ENCODE results near the gene TMCC3.
A peak's percentile ranks its signal among the peaks of the same experiment; 100 is the strongest.

TMCC3 gene

DNA sequence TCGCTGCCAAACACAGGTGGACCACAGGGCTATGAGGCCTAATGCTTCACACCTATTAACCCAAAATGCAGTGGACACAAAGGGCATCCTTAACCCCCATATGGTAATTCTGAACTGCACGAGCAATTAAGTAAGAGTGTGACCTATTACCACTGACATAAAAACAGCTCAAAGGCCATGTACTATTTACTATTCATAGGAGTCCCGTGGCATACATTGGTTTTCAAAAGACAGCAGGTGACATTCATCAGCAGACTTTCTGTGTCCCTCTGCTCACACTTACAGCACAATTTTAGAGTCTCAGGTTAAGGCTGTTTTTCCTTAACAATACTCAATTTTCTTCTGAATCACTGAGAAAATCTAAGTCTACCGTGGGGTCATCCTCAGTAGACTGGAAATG, 23.1 kb upstream of the TMCC3 start:
- DNase-seq = no peak

DNA sequence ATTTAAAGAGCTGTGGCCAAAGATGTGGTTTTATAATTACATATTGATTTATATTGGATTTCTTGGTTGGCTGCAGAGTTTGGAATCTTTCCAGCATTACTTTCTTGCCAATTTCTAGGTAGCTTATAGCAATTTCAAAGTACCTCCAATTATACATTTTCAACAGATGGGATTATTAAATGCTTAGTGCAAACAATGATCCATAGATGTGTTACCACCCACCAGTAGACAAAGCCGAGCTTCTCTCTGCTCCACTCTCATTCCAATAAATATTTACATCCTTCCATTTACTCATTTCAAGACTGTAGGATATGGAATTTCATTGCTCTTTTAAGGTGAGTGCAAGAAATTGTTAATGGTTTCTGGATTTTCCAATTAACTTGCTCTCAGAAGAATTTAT, 21.6 kb upstream of the TMCC3 start:
- no peak for DNase-seq

DNA sequence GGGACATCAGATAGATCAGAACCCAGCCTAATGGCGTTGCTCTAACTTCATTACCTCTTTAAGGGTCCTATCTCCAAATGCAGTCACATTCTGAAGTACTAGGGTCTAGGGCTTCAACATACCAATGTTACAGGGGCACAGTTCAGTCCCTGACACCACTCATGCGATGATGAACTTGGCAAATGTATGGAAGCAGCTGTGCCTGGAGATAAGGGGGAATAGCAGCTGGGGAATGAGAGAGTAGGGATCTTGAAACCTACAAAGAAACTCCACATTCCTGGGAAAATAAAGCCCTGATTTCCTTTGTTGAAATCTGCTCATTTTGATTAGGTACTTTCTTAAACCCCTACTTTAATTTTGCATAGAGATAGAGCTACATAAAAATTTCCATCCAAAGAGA, 20.5 kb upstream of the TMCC3 start:
- no peak for DNase-seq

DNA sequence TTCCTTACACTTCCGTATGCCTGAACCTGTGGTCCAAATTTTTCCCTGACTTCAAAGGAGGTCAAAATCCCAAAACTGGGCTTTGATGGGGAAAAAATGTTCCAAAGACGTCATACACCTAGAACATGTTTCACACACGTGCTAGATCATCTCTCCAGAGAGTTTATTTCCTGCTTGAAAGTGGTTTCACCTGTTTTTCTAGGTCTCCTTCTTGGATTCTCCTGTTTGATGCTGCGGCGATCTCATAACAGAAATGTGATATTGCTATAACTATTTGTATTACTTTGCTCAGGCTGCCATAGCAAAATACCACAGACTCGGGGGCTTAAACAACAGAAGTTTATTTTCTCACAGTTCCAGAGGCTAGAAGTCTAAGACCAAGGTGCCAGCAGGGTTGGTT, 19.7 kb upstream of the TMCC3 start:
- DNase-seq = no peak

DNA sequence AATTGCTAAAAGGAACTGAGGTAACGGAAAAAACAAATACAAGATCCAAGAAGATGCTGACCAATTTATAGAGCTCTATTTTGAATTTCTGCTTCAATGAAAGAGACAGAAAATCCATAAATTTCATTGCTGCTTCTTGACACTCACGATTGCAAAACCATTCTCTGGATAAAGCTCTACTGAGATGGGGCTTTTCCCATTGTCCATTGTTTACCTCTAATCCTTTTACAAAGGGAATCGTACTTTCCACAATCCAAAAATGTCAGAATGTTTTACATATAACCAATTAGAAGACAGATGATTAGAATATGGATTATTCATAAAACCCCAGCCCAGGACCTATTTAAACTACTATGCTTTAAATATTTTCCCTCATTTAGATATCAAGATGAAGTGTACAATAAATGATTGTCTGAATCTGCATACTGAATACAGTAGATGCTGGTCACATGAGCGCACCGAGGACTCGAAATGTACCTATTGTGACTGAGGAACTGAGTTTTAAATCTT, 16.7 kb upstream of the TMCC3 start:
- no peak for DNase-seq

DNA sequence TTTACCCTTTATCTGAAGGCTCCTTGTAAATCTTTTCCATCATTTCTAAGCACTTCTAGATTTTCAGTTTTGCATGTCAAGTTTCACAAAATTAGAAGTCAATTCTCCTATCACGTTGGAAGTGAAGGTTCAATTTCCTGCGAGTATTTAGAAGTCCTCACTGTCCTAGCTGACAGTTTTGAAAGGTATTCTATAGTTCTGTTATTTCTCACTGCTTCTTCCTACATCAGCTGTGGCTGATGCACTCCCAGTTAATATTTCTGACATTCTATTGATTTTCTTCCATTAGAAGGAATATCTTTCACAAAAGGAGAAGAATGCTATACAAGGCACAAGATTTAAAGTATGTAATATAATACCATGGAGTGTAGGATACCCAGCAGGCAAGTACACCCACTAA, 15.8 kb upstream of the TMCC3 start:
- no peak for DNase-seq

DNA sequence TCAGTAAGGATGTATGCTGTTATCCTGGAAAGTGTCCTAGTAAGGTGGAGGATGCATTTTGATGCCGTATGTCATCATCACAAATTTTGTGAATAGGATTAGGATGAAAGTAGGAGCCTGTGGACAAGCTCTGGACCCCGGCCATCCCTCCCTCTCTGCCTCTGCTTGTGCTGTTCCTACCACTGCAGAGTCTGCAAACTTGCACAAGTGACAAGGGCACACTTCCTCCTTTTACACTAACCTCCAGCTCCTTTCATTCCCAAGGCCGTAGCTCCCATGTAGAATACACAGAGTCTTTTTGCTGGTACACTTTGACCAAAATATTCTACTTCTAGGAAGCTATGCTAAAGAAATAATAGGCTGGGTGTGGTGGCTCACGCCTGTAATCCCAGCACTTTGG, 13.3 kb upstream of the TMCC3 start:
- no peak for DNase-seq

DNA sequence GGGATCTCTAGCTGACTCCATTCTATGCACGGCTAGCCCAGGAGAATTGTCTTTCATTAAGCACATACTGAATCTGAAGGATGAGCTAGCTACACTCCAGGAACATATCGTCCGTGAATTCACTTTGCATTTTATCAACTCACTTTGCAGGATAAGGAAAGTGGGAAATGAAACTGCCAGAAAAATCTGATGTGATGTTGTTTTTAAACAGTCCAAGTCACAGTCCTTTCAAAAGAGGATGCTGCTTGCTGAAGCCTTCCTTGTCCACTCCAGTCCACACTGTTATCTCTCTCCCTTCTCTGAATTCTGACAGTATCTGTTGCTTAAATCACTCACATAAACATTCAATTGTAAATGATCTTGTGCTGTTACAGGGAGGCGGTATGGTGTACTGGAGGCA, 12.7 kb upstream of the TMCC3 start:
- no peak for DNase-seq

DNA sequence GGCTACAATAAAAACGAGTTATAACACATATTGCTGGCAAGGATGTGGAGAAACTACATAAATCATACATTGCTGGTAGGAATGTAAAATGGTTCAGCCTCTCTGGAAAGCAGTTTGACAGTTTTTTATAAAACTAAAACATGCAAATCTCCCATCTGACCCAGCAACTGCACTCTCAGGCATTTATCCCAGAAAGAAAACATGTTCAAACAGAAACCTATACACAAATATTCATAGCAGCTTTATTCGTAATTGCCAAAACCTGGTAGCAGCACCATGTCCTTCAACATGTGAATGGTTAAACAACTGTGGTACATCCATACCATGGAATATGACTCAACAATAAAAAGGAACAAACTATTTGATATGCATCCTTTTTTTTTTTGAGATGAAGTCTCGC, 10.1 kb upstream of the TMCC3 start:
- no peak for DNase-seq

DNA sequence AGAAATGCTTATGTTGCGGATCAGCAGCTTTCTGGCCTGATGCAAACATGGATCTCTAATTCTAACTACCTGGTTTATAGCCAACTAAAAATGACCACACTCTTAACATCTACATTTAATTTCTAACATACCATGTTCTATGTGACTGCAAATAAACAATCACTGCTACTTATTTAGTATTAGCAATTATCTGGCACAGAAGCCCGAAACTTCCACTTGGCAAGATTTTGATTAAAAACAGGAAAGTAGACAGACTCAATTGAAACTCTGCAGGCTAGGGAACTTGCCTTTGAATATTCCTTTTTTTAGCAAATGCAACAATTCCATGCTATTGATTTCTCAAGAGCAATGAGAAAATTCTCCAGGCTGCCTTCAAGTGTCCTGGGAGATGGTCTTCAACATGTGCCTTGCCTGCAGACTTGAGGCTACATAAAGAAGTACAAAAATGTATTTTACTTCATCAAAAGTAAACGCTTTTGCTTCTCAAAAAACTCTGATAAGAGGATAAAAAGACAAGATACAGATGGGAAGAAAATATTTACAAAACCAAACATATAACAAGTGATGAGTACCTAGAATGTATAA, 9.1 kb upstream of the TMCC3 start:
- no peak for DNase-seq

DNA sequence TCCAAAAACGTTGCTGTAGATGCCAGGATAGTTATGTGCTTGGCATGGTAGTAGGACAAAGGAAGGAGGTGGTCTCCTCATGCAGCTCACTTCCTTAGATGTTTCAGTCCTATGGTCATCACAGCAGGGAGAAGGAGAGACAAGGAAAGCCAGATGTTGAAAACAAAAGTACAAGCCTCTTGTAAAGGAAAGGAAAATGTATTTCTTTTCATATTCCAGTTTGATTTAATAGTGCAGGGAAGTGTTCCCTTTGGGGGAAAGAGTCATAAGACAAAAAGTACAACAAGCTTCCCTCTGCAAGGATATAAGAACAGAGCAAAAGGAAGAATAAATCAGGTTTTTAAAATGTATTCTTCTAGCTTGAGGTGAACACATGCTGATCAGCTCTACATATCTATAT, 8.6 kb upstream of the TMCC3 start:
- DNase-seq = no peak

DNA sequence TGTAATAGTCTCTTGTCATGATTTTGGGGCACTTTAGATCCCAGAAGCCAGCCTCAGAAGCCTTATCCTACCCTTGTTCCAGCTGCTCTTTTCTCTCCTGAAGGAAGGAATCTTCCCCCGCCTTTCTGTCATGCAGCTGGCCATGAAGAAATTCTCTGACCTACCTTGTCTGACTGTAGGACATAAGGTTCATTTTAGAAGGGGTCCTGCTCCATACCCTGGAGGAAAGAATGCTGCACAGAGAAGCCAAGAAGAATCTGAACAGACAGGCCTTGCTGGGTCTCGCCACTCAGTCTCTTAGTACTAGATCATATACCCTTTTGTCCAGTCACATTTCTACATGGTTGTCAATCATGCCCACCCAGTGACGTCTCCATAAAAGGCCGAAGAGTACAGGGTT, 6.2 kb upstream of the TMCC3 start:
- DNase-seq = no peak

DNA sequence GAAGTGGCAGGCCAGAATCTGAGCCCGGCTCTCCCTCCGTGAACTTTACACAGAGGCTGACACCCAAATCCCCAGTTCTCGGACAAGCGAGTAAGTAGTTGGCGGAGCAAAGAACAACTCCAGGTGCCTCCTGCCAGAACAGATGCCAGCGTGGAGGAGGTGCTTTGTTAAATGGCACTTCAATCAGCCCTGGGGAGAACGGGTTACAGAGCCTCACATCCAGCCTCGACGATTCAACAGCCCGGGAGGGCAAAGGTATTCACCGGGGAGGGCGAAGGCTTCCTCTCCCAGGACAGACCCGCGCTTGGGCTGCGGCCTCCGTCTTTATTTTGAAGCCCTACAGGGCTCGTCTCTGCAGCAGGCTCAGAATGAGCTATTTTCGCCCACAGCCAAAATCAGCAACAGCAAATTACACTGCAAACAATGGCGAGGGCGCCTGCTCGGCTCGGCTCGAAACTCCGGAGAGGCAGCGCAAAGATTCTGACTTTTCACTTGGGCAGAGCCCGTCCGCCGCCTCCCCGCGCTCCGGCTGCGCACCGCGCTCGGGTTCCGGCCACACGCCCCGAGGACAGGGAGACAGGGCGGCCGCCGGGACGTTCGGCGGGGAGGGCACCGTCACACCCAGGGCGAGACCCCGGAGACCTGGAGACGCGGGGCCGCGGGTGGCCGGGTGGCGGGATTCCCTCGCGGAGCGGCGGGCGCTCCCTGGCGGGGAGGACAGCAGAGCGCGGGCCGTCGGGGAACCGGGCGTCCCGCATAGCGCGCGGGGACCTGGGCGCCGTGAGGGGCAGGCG, 811 bp downstream of the TMCC3 start:
- DNase-seq = peak; percentile 76

DNA sequence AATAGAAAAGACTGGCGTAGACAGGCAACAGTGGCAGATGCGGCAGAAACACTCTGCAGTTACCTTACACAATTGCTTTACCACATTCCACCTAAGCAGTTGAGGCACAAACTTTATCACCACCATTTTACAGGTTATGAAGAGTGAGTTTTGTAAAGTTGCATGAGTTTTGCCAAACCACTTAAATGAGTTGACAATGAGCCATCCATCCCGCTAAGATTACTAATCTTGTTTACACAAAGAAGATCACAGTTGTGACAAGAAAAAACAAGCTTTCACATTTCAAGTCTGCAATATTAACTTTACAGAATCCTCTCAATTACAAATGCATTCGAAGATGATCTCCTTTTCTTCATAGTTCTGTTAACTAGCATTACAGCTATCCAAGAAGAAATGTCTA, 1.8 kb downstream of the TMCC3 start:
- no peak for DNase-seq

DNA sequence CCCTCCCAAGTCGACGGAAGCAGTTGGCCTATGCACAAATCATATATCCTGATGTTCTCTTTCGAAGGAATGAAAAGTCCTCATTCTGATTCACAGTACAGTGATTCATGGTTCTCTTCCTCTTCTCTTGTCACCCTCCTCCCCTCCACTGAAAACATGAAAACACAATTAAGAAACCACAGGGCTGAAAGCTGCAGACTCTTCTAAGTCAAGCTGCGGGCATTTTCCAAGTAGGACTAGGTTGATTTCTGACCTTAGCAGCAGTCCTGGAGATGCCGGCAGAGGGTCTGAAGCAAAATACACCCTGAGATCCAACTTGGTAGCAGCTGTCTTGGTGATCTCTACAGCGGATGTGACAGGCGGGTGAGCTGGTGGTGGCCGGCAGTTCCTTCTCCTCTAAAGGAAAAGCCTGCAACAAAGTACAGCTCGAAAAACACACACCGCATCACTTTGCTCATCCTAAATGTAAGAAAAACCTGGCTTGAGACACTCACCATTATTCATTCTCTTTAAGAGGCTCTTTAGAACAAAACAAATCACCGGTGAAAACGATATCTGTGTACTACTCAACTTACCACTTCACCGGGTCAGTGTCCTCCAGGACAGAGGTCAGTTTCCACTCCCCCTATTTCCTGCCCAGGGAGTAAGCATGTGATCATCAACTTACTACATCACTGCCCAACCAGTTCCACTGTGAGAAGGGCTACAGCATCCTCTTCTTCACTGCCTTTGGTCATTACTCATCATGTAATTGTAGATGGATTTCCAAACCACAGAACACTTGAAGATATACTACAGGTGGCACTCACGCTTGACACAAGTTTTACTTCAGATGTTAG, 6.0 kb downstream of the TMCC3 start:
- no peak for DNase-seq

DNA sequence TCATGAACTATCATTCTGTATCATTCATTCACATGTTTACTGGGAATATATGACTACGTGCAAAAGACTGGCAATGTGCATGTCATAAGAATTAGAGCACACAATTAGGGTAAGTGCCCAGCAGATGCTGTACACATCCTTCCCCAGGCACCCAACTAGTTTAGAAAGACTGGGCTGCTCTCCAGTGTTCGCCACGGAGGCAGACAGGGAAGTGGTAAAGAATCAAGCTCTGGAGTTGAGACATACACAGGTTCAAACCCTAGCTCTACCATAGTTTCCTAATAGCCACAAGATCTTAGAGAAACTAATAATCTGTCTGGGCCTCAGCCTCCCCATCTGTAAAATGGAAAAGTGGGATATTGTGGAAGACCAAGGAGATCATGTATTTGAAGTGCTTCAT, 6.8 kb downstream of the TMCC3 start:
- no peak for DNase-seq

DNA sequence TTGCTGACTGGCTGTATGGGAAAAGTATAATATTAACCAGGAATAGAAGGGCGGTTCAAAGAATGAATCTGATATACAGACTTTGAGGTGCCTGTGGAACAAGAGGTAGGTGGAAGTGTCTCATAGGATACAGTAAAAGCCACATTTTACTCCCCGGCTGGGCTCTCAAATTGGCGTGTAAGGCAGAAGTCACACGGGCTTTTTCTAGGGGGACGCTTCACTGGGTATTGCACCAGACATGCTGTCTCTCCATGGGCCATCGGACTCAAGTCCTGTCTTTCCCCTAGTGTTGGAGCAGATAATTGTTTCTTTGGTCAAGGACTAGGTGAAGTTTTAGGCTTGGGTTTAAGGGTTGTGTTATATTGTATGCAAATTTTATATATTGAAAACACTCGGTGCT, 9.1 kb downstream of the TMCC3 start:
- DNase-seq = no peak

DNA sequence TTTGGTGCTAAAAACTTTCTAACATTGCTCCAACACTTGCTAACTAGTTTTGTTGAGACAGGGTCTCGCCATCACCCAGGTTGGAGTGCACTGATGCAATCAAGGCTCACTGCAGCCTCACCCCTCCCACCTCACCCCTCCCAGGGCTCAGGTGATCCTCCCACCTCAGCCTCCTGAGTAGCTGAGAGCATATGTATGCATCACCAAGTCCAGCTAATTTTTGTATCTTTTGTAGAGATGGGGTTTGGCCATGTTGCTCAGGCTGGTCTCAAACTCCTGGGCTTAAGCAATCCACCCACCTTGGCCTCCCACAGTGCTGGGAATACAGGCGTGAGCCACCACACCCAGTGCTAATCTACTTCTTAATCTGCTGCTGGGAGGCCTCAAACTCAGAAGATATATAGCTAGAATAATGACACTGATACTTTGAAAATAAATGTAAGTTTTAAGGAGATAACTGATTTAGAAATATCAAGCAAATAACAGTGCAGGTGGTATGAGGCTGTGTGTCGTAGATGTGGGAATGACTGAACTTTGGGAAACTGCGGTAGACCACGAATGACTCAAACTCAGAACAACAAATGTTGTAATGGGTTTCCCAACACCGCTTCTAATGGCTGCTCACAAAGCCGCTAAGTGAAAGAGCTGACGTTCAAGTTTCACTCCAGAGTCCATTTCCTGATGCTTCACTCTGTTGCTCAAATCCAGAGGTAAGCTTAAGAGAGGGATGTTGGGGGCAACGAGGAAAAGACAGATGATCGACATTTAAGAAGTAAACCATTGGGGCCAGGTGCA, 10.0 kb downstream of the TMCC3 start:
- no peak for DNase-seq

DNA sequence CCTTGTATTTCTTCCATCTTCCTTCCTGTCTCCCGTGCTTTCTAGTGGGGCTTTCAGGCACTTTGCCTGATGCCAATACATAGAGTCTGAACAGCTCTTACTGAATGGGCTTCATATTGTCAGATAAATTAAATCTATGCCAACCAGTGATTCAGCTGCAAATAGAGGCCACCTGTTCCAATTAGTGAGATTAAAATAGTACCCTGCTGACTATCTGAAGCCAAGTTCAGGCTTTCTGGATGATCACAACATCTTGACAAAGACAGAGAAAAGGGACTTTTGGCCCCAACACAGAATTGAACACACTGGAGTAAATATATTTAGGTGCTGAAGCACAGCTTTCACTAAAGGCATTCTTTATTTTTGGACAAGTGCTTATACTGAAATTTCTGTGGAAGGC, 11.8 kb downstream of the TMCC3 start:
- DNase-seq = no peak

DNA sequence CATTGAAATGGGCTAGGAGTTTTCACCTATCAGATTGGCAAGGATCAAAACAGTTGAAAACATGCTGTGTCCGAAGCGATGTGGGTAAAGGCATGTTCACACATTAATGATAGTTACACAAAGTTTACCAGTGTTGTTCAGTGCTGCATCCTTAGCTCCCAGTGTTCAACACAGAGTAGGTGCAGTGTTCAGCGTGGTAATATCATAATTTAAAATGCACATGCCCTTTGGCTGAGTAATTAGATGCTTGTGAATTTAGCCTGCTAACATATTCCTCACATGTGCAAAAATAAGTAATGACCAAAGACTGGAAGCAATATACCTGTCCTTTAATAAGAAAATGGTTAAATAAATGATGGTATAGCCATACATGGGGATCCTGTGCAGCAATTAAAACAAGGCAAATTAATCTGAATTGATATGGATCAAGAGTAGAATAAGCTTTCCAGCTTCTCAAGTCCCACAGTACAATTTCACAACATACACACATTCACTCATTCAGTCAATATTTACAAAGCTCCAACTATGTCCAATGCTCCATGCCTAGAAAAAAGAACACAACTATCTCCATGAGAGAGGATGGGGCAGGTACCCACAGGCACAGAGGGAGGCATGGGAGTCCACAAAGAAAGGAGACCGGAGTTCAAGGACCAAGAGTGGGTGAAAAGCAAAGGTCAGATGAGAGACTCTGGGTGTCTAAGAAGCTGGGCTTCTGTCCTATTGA, 12.8 kb downstream of the TMCC3 start:
- no peak for DNase-seq

DNA sequence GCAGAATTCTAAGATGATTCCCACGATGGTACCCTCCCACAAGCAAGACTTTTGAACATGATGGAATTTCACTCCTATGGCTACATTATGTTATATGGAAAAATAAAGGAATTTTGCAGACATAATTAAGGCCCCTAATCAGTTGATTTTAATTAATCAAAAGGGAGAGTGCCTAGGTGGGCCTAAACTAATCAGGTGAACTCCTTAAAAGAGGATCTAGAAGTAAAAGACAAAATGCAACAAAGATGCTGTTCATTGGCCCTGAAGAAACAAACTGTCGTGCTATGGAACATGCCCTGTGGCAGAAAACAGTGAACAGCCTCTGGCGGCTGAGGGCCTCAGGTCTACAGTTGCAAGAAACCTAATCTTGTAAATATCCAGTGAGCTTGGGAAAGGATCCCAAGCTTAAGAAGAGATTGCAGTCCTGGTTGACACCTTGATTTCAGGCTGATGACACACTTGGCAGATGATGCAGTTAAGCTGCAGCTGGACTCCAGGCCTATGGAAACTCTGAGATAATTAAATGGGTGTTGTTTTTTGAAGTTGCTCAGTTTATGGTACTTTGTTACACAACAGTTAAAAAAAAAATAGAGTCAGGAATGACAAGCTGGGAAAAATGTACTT, 13.8 kb downstream of the TMCC3 start:
- DNase-seq = no peak

DNA sequence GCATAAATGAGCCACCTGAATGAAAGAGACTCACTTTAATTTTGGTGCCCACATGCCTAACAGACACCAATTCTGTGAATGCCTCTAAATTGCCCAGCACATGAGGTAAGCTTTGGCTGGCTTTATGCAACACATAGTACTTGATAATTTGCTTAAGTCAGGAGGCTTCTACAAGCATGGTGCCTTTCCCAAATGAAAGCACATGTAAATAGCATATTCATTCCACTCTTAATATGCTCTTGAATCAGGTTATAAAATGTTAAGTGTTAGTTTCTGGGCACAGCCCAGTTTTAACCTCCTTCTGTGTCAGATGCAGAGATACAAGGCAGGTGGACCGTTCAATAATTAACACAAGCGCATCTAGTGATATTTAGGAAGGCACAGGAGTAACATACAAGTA, 15.6 kb downstream of the TMCC3 start:
- DNase-seq = no peak
